GM18873 (cell line): ENCODE results near the gene KRT74.

ENCODE experiments used
- ATAC-seq: cut with Tn5 transposase; IDR thresholded peaks from one replicate; pipeline ENCODE4 v1.9.1; 2021; ENCODE audit warnings: mild to moderate bottlenecking, moderate library complexity, moderate number of reproducible peaks; ENCODE audit not compliant: unreplicated experiment, low FRiP score

KRT74 gene

DNA sequence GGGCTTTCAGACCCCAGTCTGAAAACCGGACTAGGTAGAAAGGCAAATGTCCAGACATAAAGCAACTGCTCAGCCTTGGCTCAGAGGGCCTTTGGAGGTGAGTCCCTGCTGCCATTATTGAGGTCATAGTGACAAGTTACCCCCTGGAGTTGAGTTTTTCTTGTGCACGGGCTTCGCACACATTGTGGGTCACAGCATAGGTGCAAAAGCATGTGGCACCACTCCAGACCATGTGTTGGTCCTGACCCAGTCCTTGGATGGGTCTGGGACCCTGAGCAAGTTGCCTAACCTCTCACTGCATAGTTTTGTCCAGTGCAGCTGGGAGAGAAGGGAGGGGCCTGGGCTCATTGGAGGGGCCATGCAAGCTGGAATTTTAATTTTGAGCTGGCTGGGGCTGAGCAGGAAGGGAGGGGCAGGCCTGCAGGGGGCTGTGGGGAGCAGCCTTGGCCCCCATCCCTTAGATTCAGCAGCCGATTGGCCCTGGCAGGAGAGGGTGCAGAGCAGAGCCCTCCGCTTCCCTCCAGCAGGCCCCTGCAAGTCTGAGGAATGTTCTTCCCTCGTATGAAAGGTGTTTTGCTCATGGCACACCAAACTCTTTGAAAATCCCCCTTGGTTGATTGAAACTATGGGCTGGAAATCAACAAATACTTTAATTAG is 49.3 kb downstream of the KRT74 start:
- no peak for ATAC-seq

GRCh38 chr12:52523824-52524223 is 49.8 kb downstream of the KRT74 start:
- ATAC-seq: no peak

- no peak for ATAC-seq
These were observed 51.2 kb downstream of the KRT74 start for GRCh38 chr12:52522346-52523011.

DNA sequence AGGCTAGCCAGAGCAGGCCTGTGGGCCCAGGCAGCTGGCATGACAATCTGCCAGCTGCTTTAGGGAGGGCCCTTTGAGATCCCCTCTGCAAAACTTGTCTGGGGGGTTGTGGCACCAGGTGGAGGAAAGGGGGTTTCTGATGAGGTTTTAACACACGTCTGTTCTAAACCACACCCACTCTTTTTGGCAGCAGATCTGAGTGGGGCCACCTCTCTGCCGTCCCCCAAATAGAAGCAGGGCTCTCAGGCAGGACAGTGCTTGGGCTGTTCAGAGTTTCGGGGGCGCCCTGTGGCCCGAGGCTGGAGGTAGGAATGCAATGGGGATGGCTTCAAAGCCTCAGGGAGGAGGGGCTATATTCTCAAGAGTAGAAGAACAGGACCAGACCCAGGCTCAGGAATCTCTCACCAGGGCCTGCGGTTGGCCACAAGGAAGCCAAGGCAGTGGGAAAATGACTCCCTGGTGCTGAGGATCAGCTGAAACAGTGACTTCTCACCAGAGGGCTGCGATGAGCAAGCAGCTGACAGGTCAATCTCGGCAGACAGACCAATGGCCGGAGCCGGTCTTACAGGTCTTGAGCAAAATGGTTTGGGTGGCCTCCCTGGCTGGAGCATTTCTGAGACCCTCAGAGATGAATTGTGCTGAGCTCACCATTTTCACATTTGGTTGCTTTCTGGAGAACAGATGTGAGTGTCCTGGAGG is 51.9 kb downstream of the KRT74 start:
- ATAC-seq: no peak

GRCh38 chr12:52521175-52521567 is 52.5 kb downstream of the KRT74 start:
- no peak for ATAC-seq

GRCh38 chr12:52519826-52520662 is 53.6 kb downstream of the KRT74 start, which contains the start of gene KRT5:
TSS of gene KRT5 (minus strand) at chr12:52520394. CDS start at chr12:52520296, 98 bp downstream.
- no peak for ATAC-seq

GRCh38 chr12:52519387-52519703 is 54.3 kb downstream of the KRT74 start:
- no peak for ATAC-seq

- ATAC-seq: no peak
These were observed 54.9 kb downstream of the KRT74 start for GRCh38 chr12:52518574-52519386.

DNA sequence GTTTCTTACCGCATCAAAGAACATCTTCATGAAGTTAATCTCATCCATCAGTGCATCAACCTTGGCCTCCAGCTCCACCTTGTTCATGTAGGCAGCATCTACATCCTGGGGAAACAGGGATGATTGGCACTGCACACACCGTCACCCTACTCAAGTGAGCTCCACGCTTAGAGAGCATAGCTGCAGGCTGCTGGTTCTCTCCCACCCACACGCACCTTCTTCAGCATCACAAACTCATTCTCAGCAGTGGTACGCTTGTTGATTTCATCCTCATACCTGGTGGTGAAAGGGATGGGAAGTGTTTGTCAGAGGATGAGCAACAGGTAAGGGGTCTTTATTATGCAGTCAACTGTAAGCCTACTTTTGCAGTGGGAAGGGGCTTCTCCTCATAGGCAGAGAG is 55.8 kb downstream of the KRT74 start:
- no peak for ATAC-seq

- ATAC-seq: no peak
These were observed 56.4 kb downstream of the KRT74 start for GRCh38 chr12:52517005-52517835.

GRCh38 chr12:52515927-52516831 is 57.5 kb downstream of the KRT74 start:
- ATAC-seq: no peak
